Measurements from ENCODE around the gene RNU6-1. TPM values are rescaled to one million over a fixed set of nuclear protein-coding genes. Genes with fewer than 3 reads are reported as not detected.
A peak's percentile ranks its signal among the peaks of the same experiment; 100 is the strongest.

Gene RNU6-1
- total RNA-seq, 1 donor from 2014 or later, result not detected

DNA sequence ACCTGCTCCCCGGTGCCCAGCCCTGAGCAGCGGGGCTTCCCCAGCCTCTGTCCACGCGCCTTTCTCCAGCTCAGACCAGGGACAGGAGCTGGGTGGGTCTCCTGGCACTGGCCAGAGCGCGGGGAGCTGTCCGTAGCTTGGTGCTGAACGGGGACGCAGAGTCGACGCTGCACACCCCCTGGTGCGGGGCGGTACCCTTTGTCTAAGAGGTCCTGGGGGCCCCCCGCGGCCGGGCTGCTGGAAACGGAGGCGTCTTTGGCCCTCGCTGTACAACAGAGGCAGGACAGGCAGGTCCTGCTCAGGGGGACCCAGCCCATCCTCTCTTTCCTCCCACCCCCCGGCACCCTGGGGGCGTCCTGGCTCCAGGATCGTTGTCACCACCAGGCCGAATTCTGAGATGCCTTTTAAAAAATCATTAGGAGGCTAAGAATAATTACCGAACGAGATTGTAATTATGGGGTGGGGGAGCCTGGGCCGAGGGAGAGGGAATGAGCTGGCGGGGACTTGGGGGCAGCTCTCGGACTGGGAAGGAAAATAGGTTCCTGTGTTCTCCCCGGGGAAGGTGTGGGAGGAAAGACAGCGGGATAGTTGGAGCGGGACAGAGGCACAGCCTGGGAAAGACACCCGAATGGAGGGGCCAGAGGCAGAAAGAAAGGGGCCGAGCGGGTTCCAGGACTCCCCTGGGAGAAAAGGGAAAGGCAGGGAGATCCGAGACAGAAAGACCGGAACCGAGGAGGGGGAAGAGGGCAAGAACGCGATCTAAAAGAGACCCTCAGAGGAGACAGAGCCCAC, 18.7 kb downstream of the RNU6-1 start:
- Mint-ChIP-seq H3K36me3 (no peaks in the 10 kb centered on the region), H3K27ac (no peak overlapping the region), H3K4me1 (ENCODE audit: unreplicated experiment) (peaks cover 25% of the 10 kb centered on the region), H3K9me3 (peaks cover 5% of the 10 kb centered on the region), H3K27me3 (peaks cover 94% of the 10 kb centered on the region), H3K4me3 (peak overlapping the region; percentile 71)
- TF ChIP-seq, protein P1, sequence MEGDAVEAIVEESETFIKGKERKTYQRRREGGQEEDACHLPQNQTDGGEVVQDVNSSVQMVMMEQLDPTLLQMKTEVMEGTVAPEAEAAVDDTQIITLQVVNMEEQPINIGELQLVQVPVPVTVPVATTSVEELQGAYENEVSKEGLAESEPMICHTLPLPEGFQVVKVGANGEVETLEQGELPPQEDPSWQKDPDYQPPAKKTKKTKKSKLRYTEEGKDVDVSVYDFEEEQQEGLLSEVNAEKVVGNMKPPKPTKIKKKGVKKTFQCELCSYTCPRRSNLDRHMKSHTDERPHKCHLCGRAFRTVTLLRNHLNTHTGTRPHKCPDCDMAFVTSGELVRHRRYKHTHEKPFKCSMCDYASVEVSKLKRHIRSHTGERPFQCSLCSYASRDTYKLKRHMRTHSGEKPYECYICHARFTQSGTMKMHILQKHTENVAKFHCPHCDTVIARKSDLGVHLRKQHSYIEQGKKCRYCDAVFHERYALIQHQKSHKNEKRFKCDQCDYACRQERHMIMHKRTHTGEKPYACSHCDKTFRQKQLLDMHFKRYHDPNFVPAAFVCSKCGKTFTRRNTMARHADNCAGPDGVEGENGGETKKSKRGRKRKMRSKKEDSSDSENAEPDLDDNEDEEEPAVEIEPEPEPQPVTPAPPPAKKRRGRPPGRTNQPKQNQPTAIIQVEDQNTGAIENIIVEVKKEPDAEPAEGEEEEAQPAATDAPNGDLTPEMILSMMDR (conservative IDR thresholded peaks at IDR 0.05), result no peak
- DNase-seq (ENCODE audit: extremely low spot score, unreplicated experiment), result no peak

DNA sequence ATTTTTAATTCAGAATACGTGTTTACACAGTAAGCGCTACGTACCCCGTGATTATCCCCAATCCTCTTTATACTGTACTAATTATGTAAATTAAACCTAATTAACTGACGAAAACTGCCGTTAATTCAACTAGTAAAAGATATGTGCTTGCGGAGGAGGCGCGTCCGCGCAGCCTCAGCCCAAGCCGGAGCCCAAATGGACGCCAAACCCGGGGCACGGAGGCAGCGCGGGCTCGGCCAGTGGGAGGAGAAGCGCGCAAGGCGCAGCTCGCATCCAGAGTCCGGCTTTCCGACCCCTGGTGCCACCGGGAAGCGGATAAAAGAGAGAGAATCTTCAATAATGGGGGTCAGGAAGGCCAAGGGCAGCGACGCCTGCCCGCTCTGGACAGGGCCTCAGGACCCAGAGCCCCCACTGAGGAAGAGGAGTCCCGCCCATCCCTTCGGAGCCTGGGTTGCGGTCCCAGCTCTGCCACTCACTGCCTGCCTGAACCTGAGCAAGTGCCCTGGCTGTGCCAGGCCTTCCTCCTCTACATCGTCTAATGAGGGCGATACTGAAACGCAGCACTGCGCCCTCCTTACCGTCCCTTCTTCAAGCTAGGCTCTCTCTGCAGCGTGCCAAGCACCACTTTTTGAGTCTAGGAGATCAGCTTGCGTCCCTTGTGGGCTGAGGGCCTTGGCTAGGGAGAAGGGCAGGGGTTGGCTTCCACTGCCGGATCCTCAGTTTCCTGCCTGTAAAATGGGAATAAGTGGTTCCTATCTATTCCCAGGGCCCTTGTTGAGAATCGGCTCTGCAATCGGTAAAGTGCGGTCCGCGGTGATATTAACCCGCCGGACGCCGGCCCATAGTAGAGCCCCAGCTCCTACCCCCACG, 19.5 kb downstream of the RNU6-1 start:
- no peak overlapping the region for H3K4me3 Mint-ChIP-seq
- no peak for DNase-seq (ENCODE audit: extremely low spot score, unreplicated experiment)
- H3K27me3 Mint-ChIP-seq, result peaks cover 94% of the 10 kb centered on the region
- no peak overlapping the region for H3K27ac Mint-ChIP-seq
- H3K9me3 Mint-ChIP-seq, result peaks cover 5% of the 10 kb centered on the region
- H3K4me1 Mint-ChIP-seq (ENCODE audit: unreplicated experiment), result peaks cover 21% of the 10 kb centered on the region
- TF ChIP-seq, protein P1 (conservative IDR thresholded peaks at IDR 0.05), result no peak
- H3K36me3 Mint-ChIP-seq, result no peaks in the 10 kb centered on the region

DNA sequence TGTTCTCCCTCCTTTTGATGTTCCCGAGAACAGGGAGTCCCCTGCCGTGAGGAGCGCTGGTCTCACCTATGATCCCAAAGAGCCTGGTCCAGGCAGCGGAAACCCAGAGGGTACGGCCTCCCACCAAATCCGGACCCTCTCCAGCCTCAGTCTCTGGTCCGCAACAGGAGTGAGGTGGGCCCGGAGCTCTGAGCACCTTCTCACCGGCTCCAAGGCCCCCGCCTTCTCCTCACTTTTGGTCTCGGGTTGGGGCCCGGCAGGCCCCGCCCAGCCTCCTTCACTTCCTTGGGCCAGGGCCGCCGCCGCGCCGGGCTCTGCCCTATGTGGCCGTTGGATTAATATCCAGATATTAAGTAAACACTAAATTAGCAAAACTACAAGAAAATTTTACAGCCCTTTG, 20.2 kb downstream of the RNU6-1 start:
- Mint-ChIP-seq H3K36me3 (no peaks in the 10 kb centered on the region), H3K4me1 (ENCODE audit: unreplicated experiment) (peaks cover 21% of the 10 kb centered on the region), H3K27me3 (peaks cover 86% of the 10 kb centered on the region), H3K4me3 (no peak overlapping the region), H3K27ac (no peak overlapping the region), H3K9me3 (peaks cover 5% of the 10 kb centered on the region)
- TF ChIP-seq, protein P1 (conservative IDR thresholded peaks at IDR 0.05), result no peak
- no peak for DNase-seq (ENCODE audit: extremely low spot score, unreplicated experiment)

DNA sequence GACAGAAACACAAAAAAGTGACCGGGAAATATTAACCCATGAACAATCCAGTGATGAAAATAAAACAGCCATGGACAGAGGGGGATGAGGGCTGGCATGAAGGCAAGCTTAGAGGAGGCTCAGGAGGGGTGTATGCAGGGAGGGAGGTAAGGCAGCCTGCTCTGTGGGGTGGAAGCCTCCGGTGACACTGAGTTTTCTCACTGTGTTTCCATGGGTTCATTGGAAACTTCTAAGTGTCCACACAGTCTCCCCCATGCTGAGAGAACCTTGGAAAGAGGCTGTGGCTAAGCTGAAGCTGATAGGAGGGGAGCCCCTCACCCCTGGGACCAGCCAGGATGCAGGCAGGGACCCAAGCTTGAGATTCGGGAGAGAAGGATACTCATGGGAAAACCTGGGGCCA, 21.4 kb downstream of the RNU6-1 start:
- H3K27ac Mint-ChIP-seq, result no peak overlapping the region
- TF ChIP-seq, protein P1 (conservative IDR thresholded peaks at IDR 0.05), result no peak
- no peak for DNase-seq (ENCODE audit: extremely low spot score, unreplicated experiment)
- H3K36me3 Mint-ChIP-seq, result no peaks in the 10 kb centered on the region
- peaks cover 14% of the 10 kb centered on the region for H3K4me1 Mint-ChIP-seq (ENCODE audit: unreplicated experiment)
- peaks cover 5% of the 10 kb centered on the region for H3K9me3 Mint-ChIP-seq
- H3K27me3 Mint-ChIP-seq, result peaks cover 76% of the 10 kb centered on the region
- no peak overlapping the region for H3K4me3 Mint-ChIP-seq

DNA sequence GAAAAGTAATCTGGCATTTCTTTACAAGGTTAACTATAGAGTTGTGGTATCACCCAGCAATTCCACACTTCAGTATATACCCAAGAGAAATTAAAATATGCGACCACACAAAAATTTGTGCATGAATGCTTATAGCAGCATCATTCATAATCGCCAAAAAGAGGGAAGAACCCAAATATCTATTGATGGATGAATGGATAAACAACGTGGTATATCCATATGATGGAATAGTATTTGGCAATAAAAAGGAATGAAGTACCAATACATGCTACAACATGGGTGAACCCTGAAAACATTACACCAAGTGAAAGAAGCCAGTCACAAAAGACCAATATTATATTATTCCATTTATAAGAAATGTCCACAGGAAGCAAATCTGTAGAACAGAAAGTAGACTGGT, 23.2 kb downstream of the RNU6-1 start:
- Mint-ChIP-seq H3K27me3 (peaks cover 79% of the 10 kb centered on the region), H3K27ac (no peak overlapping the region), H3K36me3 (no peaks in the 10 kb centered on the region), H3K4me1 (ENCODE audit: unreplicated experiment) (peaks cover 14% of the 10 kb centered on the region), H3K9me3 (peaks cover 5% of the 10 kb centered on the region), H3K4me3 (no peak overlapping the region)
- no peak for DNase-seq (ENCODE audit: extremely low spot score, unreplicated experiment)
- TF ChIP-seq, protein P1 (conservative IDR thresholded peaks at IDR 0.05), result no peak

All from type B pancreatic cell (in vitro differentiated cells).